Measurements from ENCODE around the gene NRP1. TPM values are rescaled to one million over a fixed set of nuclear protein-coding genes. Genes with fewer than 3 reads are reported as not detected.

NRP1 gene
- total RNA-seq, 1 donor from 2014 or later: 100 TPM

GRCh38 chr10:33377658-33378025, 43.2 kb upstream of the NRP1 start:
- no peak for TF ChIP-seq CTCF (IDR thresholded peaks at IDR 0.05; ENCODE audit: partially characterized antibody, unreplicated experiment)
- no peak overlapping the region for H3K4me3 Mint-ChIP-seq (ENCODE audit: unreplicated experiment)
- H3K9me3 Mint-ChIP-seq (ENCODE audit: unreplicated experiment): no peaks in the 10 kb centered on the region
- H3K27me3 Mint-ChIP-seq (ENCODE audit: unreplicated experiment): no peaks in the 10 kb centered on the region
- no peak overlapping the region for H3K27ac Mint-ChIP-seq (ENCODE audit: unreplicated experiment)
- H3K4me1 Mint-ChIP-seq (ENCODE audit: low read depth, unreplicated experiment): no peaks in the 10 kb centered on the region
- DNase-seq: no peak
- no peaks in the 10 kb centered on the region for H3K36me3 Mint-ChIP-seq (ENCODE audit: unreplicated experiment)

DNA sequence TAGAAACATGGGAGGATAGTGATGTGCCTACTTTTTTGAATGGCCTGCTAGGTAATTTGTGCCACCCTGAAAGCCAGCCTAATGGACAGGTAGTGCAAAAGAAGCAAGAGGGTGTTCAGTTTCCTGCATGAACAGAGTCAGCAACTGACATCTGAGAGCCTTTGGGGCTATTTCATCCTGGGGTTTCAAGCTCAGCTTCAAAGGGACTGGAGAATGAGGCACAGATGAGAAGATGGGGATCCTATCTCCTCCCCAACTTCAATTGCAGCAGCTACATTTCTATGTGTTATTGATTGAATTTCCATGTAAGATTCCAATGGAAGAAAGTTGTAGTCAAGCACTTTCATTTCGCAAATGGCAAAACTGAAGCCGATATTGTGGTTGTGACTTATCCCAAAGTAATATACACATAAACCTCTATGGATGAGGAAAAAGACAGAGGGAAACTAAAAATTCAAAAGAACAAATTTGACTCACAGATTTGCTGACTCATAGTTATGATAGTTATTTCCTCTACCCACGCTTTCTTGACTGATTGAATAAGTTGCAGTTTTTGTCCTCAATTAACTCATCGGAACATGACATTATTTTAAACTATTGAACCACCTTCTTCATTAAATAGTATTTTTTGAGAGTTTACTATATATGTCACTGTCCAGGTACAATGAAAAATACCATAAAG, 42.6 kb upstream of the NRP1 start:
- H3K9me3 Mint-ChIP-seq (ENCODE audit: unreplicated experiment): no peaks in the 10 kb centered on the region
- no peak overlapping the region for H3K27ac Mint-ChIP-seq (ENCODE audit: unreplicated experiment)
- no peak for DNase-seq
- no peaks in the 10 kb centered on the region for H3K4me1 Mint-ChIP-seq (ENCODE audit: low read depth, unreplicated experiment)
- H3K36me3 Mint-ChIP-seq (ENCODE audit: unreplicated experiment): no peaks in the 10 kb centered on the region
- TF ChIP-seq CTCF (IDR thresholded peaks at IDR 0.05; ENCODE audit: partially characterized antibody, unreplicated experiment): no peak
- H3K4me3 Mint-ChIP-seq (ENCODE audit: unreplicated experiment): no peak overlapping the region
- no peaks in the 10 kb centered on the region for H3K27me3 Mint-ChIP-seq (ENCODE audit: unreplicated experiment)

- H3K9me3 Mint-ChIP-seq (ENCODE audit: unreplicated experiment): no peaks in the 10 kb centered on the region
- no peak overlapping the region for H3K4me3 Mint-ChIP-seq (ENCODE audit: unreplicated experiment)
- H3K27ac Mint-ChIP-seq (ENCODE audit: unreplicated experiment): no peak overlapping the region
- H3K27me3 Mint-ChIP-seq (ENCODE audit: unreplicated experiment): no peaks in the 10 kb centered on the region
- H3K36me3 Mint-ChIP-seq (ENCODE audit: unreplicated experiment): no peaks in the 10 kb centered on the region
- TF ChIP-seq CTCF (IDR thresholded peaks at IDR 0.05; ENCODE audit: partially characterized antibody, unreplicated experiment): no peak
- no peaks in the 10 kb centered on the region for H3K4me1 Mint-ChIP-seq (ENCODE audit: low read depth, unreplicated experiment)
- no peak for DNase-seq
Measured at GRCh38 chr10:33376476-33376875, 42.0 kb upstream of the NRP1 start.

GRCh38 chr10:33373263-33373662, 38.8 kb upstream of the NRP1 start:
- H3K27me3 Mint-ChIP-seq (ENCODE audit: unreplicated experiment): no peaks in the 10 kb centered on the region
- no peak for TF ChIP-seq CTCF (IDR thresholded peaks at IDR 0.05; ENCODE audit: partially characterized antibody, unreplicated experiment)
- no peaks in the 10 kb centered on the region for H3K9me3 Mint-ChIP-seq (ENCODE audit: unreplicated experiment)
- no peaks in the 10 kb centered on the region for H3K36me3 Mint-ChIP-seq (ENCODE audit: unreplicated experiment)
- H3K4me1 Mint-ChIP-seq (ENCODE audit: low read depth, unreplicated experiment): no peaks in the 10 kb centered on the region
- H3K4me3 Mint-ChIP-seq (ENCODE audit: unreplicated experiment): no peak overlapping the region
- H3K27ac Mint-ChIP-seq (ENCODE audit: unreplicated experiment): no peak overlapping the region
- no peak for DNase-seq

- TF ChIP-seq CTCF (IDR thresholded peaks at IDR 0.05; ENCODE audit: partially characterized antibody, unreplicated experiment): no peak
- H3K27ac Mint-ChIP-seq (ENCODE audit: unreplicated experiment): no peak overlapping the region
- H3K4me3 Mint-ChIP-seq (ENCODE audit: unreplicated experiment): no peak overlapping the region
- DNase-seq: no peak
- H3K27me3 Mint-ChIP-seq (ENCODE audit: unreplicated experiment): no peaks in the 10 kb centered on the region
- peaks cover 3% of the 10 kb centered on the region for H3K36me3 Mint-ChIP-seq (ENCODE audit: unreplicated experiment)
- no peaks in the 10 kb centered on the region for H3K4me1 Mint-ChIP-seq (ENCODE audit: low read depth, unreplicated experiment)
- H3K9me3 Mint-ChIP-seq (ENCODE audit: unreplicated experiment): no peaks in the 10 kb centered on the region
Measured at GRCh38 chr10:33371234-33371633, 36.8 kb upstream of the NRP1 start.
